ENCODE measurements around the gene C5orf24. TPM values are rescaled to one million over a fixed set of nuclear protein-coding genes. Genes with fewer than 3 reads are reported as not detected.

C5orf24 gene
- total RNA-seq = 31.8 and 43.9 TPM in 2 replicates

GRCh38 chr5:134845852-134846640 lies at the start of gene C5orf24:
Gene C5orf24 (plus strand): TSS chr5:134845968. CDS start chr5:134854901, 8,933 bp downstream.

GRCh38 chr5:134873987-134874830 lies 28.4 kb downstream of the C5orf24 start, which contains the start of gene TXNDC15:
Gene TXNDC15 (plus strand): TSS chr5:134874371. CDS start chr5:134874428, 57 bp downstream.

GRCh38 chr5:134904610-134905245 lies 59.0 kb downstream of the C5orf24 start, which contains the start of gene PCBD2:
Gene PCBD2 (plus strand): TSS chr5:134905131. CDS start chr5:134905140, 9 bp downstream.

Other genes with a start within 250 kb of the C5orf24 start
- gene SAR1B, start 213.1 kb upstream of the C5orf24 start, total RNA-seq = 65.6 and 123 TPM in 2 replicates
- 17.4 and 27.1 TPM in 2 replicates for gene SEC24A, start 197.2 kb upstream of the C5orf24 start, total RNA-seq
- 24.3 and 32.8 TPM in 2 replicates for gene CAMLG, start 107.4 kb upstream of the C5orf24 start, total RNA-seq
- gene DDX46, start 87.2 kb upstream of the C5orf24 start, total RNA-seq = 13.3 and 27.1 TPM in 2 replicates
- gene TXNDC15, start 28.4 kb downstream of the C5orf24 start, total RNA-seq = 41.2 and 64.6 TPM in 2 replicates
- gene PCBD2, start 59.2 kb downstream of the C5orf24 start, total RNA-seq = 7.3 and 7.5 TPM in 2 replicates
- gene CATSPER3, start 121.9 kb downstream of the C5orf24 start, total RNA-seq = 0.21 and 0.34 TPM in 2 replicates
- 84.1 and 191 TPM in 2 replicates for gene PITX1, start 188.3 kb downstream of the C5orf24 start, total RNA-seq